Measurements from ENCODE around the gene SMIM45.

SMIM45 gene

GRCh38 chr22:41991111-41991510, 39.2 kb downstream of the SMIM45 start (continued):
- no peak for TF ChIP-seq E2F6 (IDR thresholded peaks at IDR 0.05)

All from H1 (cell line).